ENCODE results near the gene ATP2A1.

DNA sequence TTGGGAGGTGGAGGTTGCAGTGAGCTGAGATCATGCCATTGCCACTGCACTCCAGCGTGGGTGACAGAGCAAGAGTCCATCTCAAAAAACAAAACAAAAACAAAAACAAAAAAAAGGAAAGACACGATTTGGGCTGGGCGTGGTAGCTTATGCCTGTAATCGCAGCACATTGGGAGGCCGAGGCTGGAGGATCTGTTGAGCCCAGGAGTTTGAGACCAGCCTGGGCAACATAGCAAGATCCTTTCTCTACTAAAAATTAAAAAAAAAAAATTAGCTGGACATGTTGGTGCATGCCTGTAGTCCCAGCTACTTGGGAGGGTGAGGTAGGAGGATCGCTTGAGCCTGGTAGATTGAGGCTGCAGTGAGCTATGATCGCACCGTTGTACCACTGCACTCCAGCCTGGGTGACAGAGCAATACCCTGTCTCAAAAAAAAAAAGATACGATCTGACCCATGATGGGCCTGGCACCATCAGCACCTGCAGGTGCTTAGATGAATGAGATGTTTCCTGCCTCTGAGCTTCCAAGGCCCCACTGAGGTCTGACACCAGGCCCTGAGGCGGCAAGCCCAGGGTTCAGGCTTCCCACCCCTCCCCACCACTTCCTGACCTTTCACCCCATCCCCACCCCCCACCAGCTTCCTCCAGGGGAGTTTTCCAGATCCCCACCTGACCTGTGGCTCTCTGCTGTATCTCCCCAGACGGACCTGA, 21.7 kb downstream of the ATP2A1 start:
- TF ChIP-seq SUZ12 (IDR thresholded peaks at IDR 0.05) (no peak), SP1 (IDR thresholded peaks at IDR 0.05) (no peak), FOXM1 (IDR thresholded peaks at IDR 0.05; ENCODE audit: borderline replicate concordance) (no peak), LEF1 (IDR thresholded peaks at IDR 0.05; ENCODE audit: borderline replicate concordance) (no peak), FOXA1 (IDR thresholded peaks at IDR 0.05) (no peak), HDGF (IDR thresholded peaks at IDR 0.05; ENCODE audit: borderline replicate concordance) (no peak), ARNT (IDR thresholded peaks at IDR 0.05) (no peak), BHLHE40 (IDR thresholded peaks at IDR 0.05; ENCODE audit: borderline replicate concordance) (no peak), TARDBP (IDR thresholded peaks at IDR 0.05) (no peak), ZNF384 (IDR thresholded peaks at IDR 0.05) (no peak), ELF4 (IDR thresholded peaks at IDR 0.05) (no peak)

All from HEK293T (cell line).